ENCODE results near the gene IGSF9B. TPM values are rescaled to one million over a fixed set of nuclear protein-coding genes. Genes with fewer than 3 reads are reported as not detected.

IGSF9B gene
- total RNA-seq, 1 experiment from 2014 or later: 2.2 TPM

- no peak for TF ChIP-seq TCF7L2 (IDR thresholded peaks at IDR 0.05; ENCODE audit: low read depth, low read length)
- no peak for TF ChIP-seq POLR2AphosphoS5 (IDR thresholded peaks at IDR 0.05; ENCODE audit: low read depth, low read length)
- ATAC-seq (no peak; the same call in 1 of the 2 replicates), DNase-seq (ENCODE audit: low read depth, low spot score) (no peak)
- Histone ChIP-seq H3K27ac (ENCODE audit: low read length) (no peak overlapping the region), H3K27me3 (ENCODE audit: control insufficient read depth, insufficient read depth, low read length) (no peaks in the 10 kb centered on the region), H3K4me3 (ENCODE audit: low read depth in 2 of 2, low read length in 2 of 2) (no peak overlapping the region), H3K4me1 (ENCODE audit: control insufficient read depth, insufficient read depth, low read length) (no peaks in the 10 kb centered on the region), H3K36me3 (ENCODE audit: control insufficient read depth, insufficient read depth, low read length) (no peaks in the 10 kb centered on the region), H3K9me3 (ENCODE audit: control insufficient read depth, insufficient read depth, low read depth, low read length) (no peaks in the 10 kb centered on the region)
- in situ Hi-C loops (cut with HindIII; ENCODE audit: low pct_unique_long_range_greater_than_20kb, low sequenced_read_pairs): no loop called here
- intact Hi-C loops (cut with micrococcal nuclease; ENCODE audit: unreplicated experiment): no loop called here
- no TSS peak for BruUV-seq (replicated peaks)
- ChIA-PET CTCF (no interaction called here), POLR2A (no interaction called here)
Observed at GRCh38 chr11:133937468-133937867, 19.3 kb downstream of the IGSF9B start.

GRCh38 chr11:133937015-133937414, 19.8 kb downstream of the IGSF9B start:
- no peak for ATAC-seq
- no TSS peak for BruUV-seq (replicated peaks)
- H3K4me3 ChIP-seq (ENCODE audit: low read depth in 2 of 2, low read length in 2 of 2): no peak overlapping the region
- no peaks in the 10 kb centered on the region for H3K27me3 ChIP-seq (ENCODE audit: control insufficient read depth, insufficient read depth, low read length)
- no peak for TF ChIP-seq POLR2AphosphoS5 (IDR thresholded peaks at IDR 0.05; ENCODE audit: low read depth, low read length)
- no peak for TF ChIP-seq CTCF (IDR thresholded peaks at IDR 0.05)
- TF ChIP-seq TCF7L2 (IDR thresholded peaks at IDR 0.05; ENCODE audit: low read depth, low read length): no peak
- no peak for TF ChIP-seq REST (IDR thresholded peaks at IDR 0.05; ENCODE audit: insufficient read depth in 1 of 2, low read depth in 2 of 2, low read length in 1 of 2)
- TF ChIP-seq SIN3A (IDR thresholded peaks at IDR 0.05; ENCODE audit: borderline replicate concordance, insufficient read depth, low read depth, low read length): no peak
- CTCF ChIA-PET: no interaction called here
- no peaks in the 10 kb centered on the region for H3K36me3 ChIP-seq (ENCODE audit: control insufficient read depth, insufficient read depth, low read length)
- intact Hi-C loops (cut with micrococcal nuclease; ENCODE audit: unreplicated experiment) (no loop called here), in situ Hi-C loops (cut with HindIII; ENCODE audit: low pct_unique_long_range_greater_than_20kb, low sequenced_read_pairs) (no loop called here)
- no peak overlapping the region for H3K27ac ChIP-seq (ENCODE audit: low read length)
- no peak for DNase-seq (ENCODE audit: low read depth, low spot score)
- no peaks in the 10 kb centered on the region for H3K9me3 ChIP-seq (ENCODE audit: control insufficient read depth, insufficient read depth, low read depth, low read length)
- H3K4me1 ChIP-seq (ENCODE audit: control insufficient read depth, insufficient read depth, low read length): no peaks in the 10 kb centered on the region
- POLR2A ChIA-PET: no interaction called here

- no TSS peak for BruUV-seq (replicated peaks)
- intact Hi-C loops (cut with micrococcal nuclease; ENCODE audit: unreplicated experiment) (no loop called here), in situ Hi-C loops (cut with HindIII; ENCODE audit: low pct_unique_long_range_greater_than_20kb, low sequenced_read_pairs) (no loop called here)
- Histone ChIP-seq H3K4me3 (ENCODE audit: low read depth in 2 of 2, low read length in 2 of 2) (no peak overlapping the region), H3K9me3 (ENCODE audit: control insufficient read depth, insufficient read depth, low read depth, low read length) (no peaks in the 10 kb centered on the region), H3K36me3 (ENCODE audit: control insufficient read depth, insufficient read depth, low read length) (no peaks in the 10 kb centered on the region), H3K27ac (ENCODE audit: low read length) (no peak overlapping the region), H3K27me3 (ENCODE audit: control insufficient read depth, insufficient read depth, low read length) (no peaks in the 10 kb centered on the region), H3K4me1 (ENCODE audit: control insufficient read depth, insufficient read depth, low read length) (no peaks in the 10 kb centered on the region)
- TF ChIP-seq POLR2AphosphoS5 (IDR thresholded peaks at IDR 0.05; ENCODE audit: low read depth, low read length) (no peak), TCF7L2 (IDR thresholded peaks at IDR 0.05; ENCODE audit: low read depth, low read length) (no peak), REST (IDR thresholded peaks at IDR 0.05; ENCODE audit: insufficient read depth in 1 of 2, low read depth in 2 of 2, low read length in 1 of 2) (no peak), SIN3A (IDR thresholded peaks at IDR 0.05; ENCODE audit: borderline replicate concordance, insufficient read depth, low read depth, low read length) (no peak), CTCF (IDR thresholded peaks at IDR 0.05) (no peak)
- ChIA-PET POLR2A (no interaction called here), CTCF (no interaction called here)
- no peak for ATAC-seq
- no peak for DNase-seq (ENCODE audit: low read depth, low spot score)
Observed at GRCh38 chr11:133936592-133936991, 20.2 kb downstream of the IGSF9B start.

Measured in Panc1 (cell line).